Measurements from ENCODE around the gene SIRT2. TPM values are rescaled to one million over a fixed set of nuclear protein-coding genes. Genes with fewer than 3 reads are reported as not detected.

The SIRT2 gene
- total and polyA plus RNA-seq, 2 of the 8 experiments (the other 6 are each of a cell fraction or from before 2014, with no cell fraction given) = 6.5 to 10.0 TPM

GRCh38 chr19:38880076-38880881, 19.1 kb downstream of the SIRT2 start:
- Histone ChIP-seq H3K56ac (replicated peaks; ENCODE audit: insufficient read length, low read depth, low read length) (no peak overlapping the region), H3K4me2 (ENCODE audit: insufficient read depth in 1 of 2, low read depth in 2 of 2, low read length in 2 of 2) (no peak overlapping the region), H4K8ac (ENCODE audit: extremely low read depth, insufficient read depth, low read length) (0 out of 2 replicates have a peak overlapping the region, but pooled peaks have one; percentile 21), H3K36me3 (ENCODE audit: control insufficient read depth in 2 of 4, insufficient read depth in 4 of 4, low read length in 3 of 4) (no peaks in the 10 kb centered on the region), H2BK5ac (ENCODE audit: low read depth, low read length) (no peak overlapping the region), H4K91ac (replicated peaks; ENCODE audit: insufficient read length, low read length) (no peak overlapping the region), H3K79me2 (ENCODE audit: control insufficient read depth in 1 of 2, insufficient read depth in 2 of 2, low read length in 2 of 2) (no peaks in the 10 kb centered on the region), H3K27ac (ENCODE audit: low read depth, low read length) (no peak overlapping the region), H2AK5ac (ENCODE audit: low read depth, low read length) (no peak overlapping the region), H2BK15ac (ENCODE audit: low read length) (no peak overlapping the region), H2BK120ac (replicated peaks; ENCODE audit: low read depth, low read length) (no peak overlapping the region), H3K23me2 (ENCODE audit: low read depth, low read length) (no peaks in the 10 kb centered on the region), H3K18ac (ENCODE audit: extremely low read depth, low read length) (no peak overlapping the region), H4K5ac (ENCODE audit: insufficient read length, low read depth, low read length) (no peak overlapping the region), H3K4ac (replicated peaks; ENCODE audit: insufficient read length, low read depth, low read length) (peak overlapping the region; percentile 38), H3K4me3 (ENCODE audit: extremely low read depth in 1 of 4, insufficient read depth in 2 of 4, low read depth in 3 of 4, low read length in 4 of 4) (no peak overlapping the region), H3K23ac (ENCODE audit: insufficient read length) (no peak overlapping the region), H3K9ac (replicated peaks in 1 of 4; ENCODE audit: extremely low read depth in 1 of 4, low read depth in 3 of 4, low read length in 3 of 4) (no peak overlapping the region), H3K14ac (ENCODE audit: insufficient read length) (no peak overlapping the region), H3K27me3 (replicated peaks in 1 of 4; ENCODE audit: control insufficient read depth in 3 of 4, extremely low read depth in 1 of 4, insufficient read depth in 3 of 4, low read length in 3 of 4) (no peaks in the 10 kb centered on the region), H2AFZ (ENCODE audit: low read length) (no peak overlapping the region), H2BK12ac (ENCODE audit: low read depth, low read length) (no peak overlapping the region), H3K79me1 (ENCODE audit: low read depth, low read length) (no peaks in the 10 kb centered on the region), H3K9me3 (ENCODE audit: insufficient read depth in 2 of 2, low read depth in 1 of 2, low read length in 1 of 2) (no peaks in the 10 kb centered on the region), H3K4me1 (replicated peaks in 1 of 4; ENCODE audit: control insufficient read depth in 3 of 4, insufficient read depth in 4 of 4, low read length in 3 of 4) (peaks cover 0 to 8% (median 3%) of the 10 kb centered on the region in 4 experiments; a peak in 6 of 7 replicates), H4K20me1 (replicated peaks in 1 of 2; ENCODE audit: control insufficient read depth in 1 of 2, insufficient read depth in 2 of 2, low read length in 2 of 2) (no peaks in the 10 kb centered on the region), H2BK20ac (ENCODE audit: low read length) (no peak overlapping the region)
- FAIRE-seq (no peak), DNase-seq (ENCODE audit: low read depth in 1 of 2, low spot score in 2 of 2) (no peak)
- POLR2A ChIA-PET (ENCODE audit: partially characterized antibody) = interaction anchor here (0.6 to 6.1 kb wide), 5 partner anchors 7 to 194 kb away, joined by 4 to 35 read pairs (median 5); no protein-coding TSS in a partner anchor
- TF ChIP-seq KDM1A (IDR thresholded peaks at IDR 0.05; ENCODE audit: borderline replicate concordance, low read length) = peak; percentile 76; the same call in 1 of the 2 replicates
- no peak for TF ChIP-seq PHF8 (conservative IDR thresholded peaks at IDR 0.05; ENCODE audit: low read depth, low read length)
- WGBS, 2 experiments (ENCODE audit: extremely low coverage in 1 of 2, insufficient coverage in 1 of 2, insufficient read length in 1 of 2, insufficient replicate concordance in 2 of 2, low coverage in 1 of 2, low lambda C conversion rate in 2 of 2, missing lambda C conversion rate in 1 of 2) = 83% methylated on average over 14 of the region's 19 CpGs; no CpG with 5 or more reads in 1 of the 2 experiments
- CTCF ChIA-PET (ENCODE audit: partially characterized antibody) = interaction anchor here (0.7 to 7.0 kb wide), 5 partner anchors 8 to 22 kb away, joined by 3 to 97 read pairs (median 7); no protein-coding TSS in a partner anchor

All from H1 (cell line).